Spleen (tissue), 7 donors: Measurements from ENCODE around the gene MRPL52.
A peak's percentile ranks its signal among the peaks of the same experiment; 100 is the strongest.

ENCODE experiments used
- POLR2A ChIP-seq, 3 donors: fragments of 450-650 bp; IDR thresholded peaks; one replicate each; pipeline ENCODE4 v1.5.1; 2017; ENCODE audit warnings: antibody characterized with exemption in 3 of 3, mild to moderate bottlenecking in 1 of 3
- POLR2AphosphoS5 ChIP-seq, 3 donors: sonication (generic); formaldehyde crosslinking; IDR thresholded peaks; one replicate each; pipeline ENCODE4 v1.5.1; 2017; ENCODE audit warnings: antibody characterized with exemption in 3 of 3
- TF ChIP-seq, protein P1 (sequence below), 11 experiments: fragments of 200-600 bp in 7 of 11; fragments of 450-650 bp in 4 of 11; sonication (generic) in 4 of 11; IDR thresholded peaks in 8 of 11; conservative IDR thresholded peaks in 3 of 11; 1 replicate in 7 of 11; 2 replicates in 4 of 11; pipeline versions ENCODE4 v1.4.0 to v1.8.0; 2016 to 2021; ENCODE audit warnings: antibody characterized with exemption in 11 of 11, inconsistent platforms in 4 of 11, mild to moderate bottlenecking in 1 of 11
- donor health status: DM: no; HTN: no; CAD: no; lungs with moderate emphysema.
- donor health status: DM: no; HTN: no; CAD: no.
- donor health status: DM: no; HTN: no; CAD: no.

DNA sequence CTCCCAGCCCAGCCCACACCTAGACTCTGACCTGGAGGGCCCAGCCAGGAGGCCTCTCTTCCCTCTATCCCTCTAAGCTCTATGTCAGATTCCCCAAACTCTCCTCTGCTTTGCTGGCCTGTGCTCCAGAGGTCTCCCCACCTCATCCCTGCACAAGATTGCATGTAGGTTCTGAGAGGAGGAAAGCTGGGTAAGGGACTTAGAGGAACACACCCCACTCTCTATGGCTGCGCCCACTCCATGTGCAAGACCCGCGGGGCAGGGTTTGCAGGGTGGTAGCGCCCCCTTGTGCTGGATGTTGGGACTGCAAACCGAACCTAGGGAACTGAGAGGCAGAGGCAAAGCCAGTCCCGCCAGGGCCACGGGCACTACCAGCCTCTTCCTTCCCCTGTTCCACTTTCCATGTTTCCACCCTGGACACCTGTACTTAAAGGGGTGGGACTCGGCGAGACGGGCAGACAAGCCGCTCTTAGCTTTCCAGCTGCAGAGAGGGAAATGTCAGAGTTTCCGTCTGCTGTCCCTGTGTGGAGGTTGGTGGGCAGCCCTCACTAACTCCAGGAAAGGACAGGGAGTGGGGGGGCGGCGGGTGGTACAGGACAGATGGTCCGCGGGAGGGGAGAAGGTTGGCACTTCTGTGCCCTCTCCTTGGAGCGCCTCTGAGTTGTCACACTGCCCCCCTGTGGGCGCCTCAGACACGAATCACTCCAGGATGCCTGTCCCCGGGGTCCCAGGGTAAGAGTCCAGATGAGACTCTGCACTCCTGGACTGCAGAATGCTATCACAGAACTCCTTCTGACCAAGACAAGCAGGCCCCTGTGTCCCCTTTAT is 23.5 kb downstream of the MRPL52 start:
- TF ChIP-seq, protein P1, sequence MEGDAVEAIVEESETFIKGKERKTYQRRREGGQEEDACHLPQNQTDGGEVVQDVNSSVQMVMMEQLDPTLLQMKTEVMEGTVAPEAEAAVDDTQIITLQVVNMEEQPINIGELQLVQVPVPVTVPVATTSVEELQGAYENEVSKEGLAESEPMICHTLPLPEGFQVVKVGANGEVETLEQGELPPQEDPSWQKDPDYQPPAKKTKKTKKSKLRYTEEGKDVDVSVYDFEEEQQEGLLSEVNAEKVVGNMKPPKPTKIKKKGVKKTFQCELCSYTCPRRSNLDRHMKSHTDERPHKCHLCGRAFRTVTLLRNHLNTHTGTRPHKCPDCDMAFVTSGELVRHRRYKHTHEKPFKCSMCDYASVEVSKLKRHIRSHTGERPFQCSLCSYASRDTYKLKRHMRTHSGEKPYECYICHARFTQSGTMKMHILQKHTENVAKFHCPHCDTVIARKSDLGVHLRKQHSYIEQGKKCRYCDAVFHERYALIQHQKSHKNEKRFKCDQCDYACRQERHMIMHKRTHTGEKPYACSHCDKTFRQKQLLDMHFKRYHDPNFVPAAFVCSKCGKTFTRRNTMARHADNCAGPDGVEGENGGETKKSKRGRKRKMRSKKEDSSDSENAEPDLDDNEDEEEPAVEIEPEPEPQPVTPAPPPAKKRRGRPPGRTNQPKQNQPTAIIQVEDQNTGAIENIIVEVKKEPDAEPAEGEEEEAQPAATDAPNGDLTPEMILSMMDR (IDR thresholded peaks at IDR 0.05 in 8 of 11, conservative IDR thresholded peaks at IDR 0.05 in 3 of 11) = peak; percentile 91 to 99 (median 97)
- TF ChIP-seq POLR2A (IDR thresholded peaks at IDR 0.05) (no peak), POLR2AphosphoS5 (IDR thresholded peaks at IDR 0.05) (peak; percentile 56 to 71 (median 65))
